ENCODE measurements around the gene PDE6A.
A peak's percentile ranks its signal among the peaks of the same experiment; 100 is the strongest.
"Not testable (repeated sequence)": the region's sequence is repeated elsewhere in the genome, so short reads cannot be mapped to it uniquely, and the experiment has no call there.

Gene PDE6A

DNA sequence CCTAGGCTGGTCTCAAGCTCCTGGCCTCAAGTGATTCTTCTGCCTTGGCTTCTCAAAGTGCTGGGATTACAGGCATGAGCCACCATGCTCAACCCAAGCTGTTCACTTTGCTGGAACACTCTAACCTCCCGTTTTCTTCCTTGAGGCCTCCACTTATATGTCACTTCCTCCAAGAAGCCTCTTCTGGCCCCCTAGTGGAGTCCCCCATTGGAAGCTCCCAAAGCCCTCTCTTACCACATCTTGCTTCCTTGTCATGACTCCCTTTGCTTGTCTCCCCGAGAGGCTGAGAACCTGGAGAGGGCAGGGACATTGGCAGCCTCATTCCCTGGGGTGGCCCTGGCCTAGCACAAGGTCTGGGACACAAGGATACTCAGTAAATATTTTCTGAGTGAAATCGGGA lies 80.8 kb downstream of the PDE6A start:
- DNase-seq (ENCODE audit: low spot score), result no peak

- no peak for DNase-seq (ENCODE audit: low spot score)
Measured at GRCh38 chr5:149863176-149863575, 81.4 kb downstream of the PDE6A start.

GRCh38 chr5:149860801-149861322 lies 83.7 kb downstream of the PDE6A start:
- no peak for DNase-seq (ENCODE audit: low spot score)

DNA sequence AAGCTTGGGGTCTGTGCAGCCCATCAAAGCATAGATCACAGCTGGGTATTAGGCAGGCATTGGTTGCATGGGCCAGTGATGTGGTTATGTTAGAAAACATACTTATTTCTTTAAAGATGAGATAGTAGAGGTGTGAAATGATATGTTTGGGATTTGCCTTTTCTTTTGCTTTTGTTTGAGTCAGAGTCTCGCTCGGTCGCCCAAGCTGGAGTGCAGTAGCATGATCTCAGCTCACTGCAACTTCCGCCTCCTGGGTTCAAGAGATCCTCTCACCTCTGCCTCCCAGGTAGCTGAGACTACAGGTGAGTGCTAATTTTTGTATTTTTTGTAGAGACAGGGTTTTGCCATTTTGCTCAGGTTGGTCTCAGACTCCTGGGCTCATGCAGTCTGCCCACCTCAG lies 84.8 kb downstream of the PDE6A start:
- DNase-seq (ENCODE audit: low spot score), result no peak

DNA sequence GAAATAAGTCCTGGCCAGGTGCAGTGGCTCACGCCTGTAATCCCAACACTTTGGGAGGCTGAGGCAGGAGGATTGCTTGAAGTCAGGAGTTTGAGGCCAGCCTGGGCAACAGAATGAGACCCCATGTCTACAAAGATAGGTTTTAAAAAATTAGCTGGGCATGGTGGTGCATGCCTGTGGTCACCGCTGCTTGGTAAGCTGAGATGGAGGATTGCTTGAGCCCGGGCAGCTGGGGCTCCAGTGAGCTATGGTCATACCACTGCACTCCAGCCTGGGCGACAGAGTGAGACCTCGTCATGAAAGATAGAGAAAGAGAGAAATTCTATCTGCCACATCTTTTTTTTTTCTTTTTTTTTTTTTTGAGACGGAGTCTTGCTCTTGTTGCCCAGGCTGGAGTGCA lies 86.1 kb downstream of the PDE6A start:
- not testable (repeated sequence) for DNase-seq (ENCODE audit: low spot score)

DNA sequence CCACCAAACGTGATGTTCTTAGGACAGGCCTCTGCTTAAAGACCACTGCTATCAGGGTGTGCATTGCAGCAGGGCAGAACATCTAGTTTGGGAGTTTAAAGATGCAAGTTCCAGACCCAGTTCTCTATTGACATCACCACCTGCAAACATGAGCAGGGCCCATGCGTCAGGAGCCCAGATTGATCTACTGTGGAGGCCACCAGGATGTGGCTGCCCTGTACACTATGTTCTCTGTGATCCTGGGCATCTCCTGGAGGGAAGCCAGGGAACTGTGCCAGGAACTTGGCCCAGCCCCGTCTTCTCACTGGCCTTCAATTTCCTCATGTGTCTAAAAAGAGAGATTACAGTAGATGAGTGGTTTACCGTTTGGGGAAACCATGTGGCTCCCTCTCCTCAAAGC lies 87.1 kb downstream of the PDE6A start:
- DNase-seq (ENCODE audit: low spot score), result peak; percentile 95

DNA sequence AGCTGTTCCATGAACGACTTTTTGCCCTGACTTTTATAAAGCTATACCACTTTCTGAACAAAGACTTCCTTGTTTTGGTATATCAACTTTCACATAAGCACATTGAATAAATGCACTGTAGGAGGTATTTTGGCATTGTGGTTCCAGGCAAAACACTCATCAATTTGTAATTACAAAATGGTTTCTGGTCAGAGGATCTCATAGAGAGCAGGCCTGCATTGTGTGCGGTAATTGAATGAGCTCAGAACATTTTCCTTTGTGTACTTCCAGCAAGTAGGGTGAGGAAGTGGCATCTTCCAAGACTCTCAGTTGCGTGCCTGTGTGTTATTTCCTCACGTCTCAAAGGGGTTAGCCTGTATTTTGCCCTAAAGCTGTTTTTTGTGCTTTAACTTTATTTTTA lies 89.2 kb downstream of the PDE6A start:
- no peak for DNase-seq (ENCODE audit: low spot score)

DNA sequence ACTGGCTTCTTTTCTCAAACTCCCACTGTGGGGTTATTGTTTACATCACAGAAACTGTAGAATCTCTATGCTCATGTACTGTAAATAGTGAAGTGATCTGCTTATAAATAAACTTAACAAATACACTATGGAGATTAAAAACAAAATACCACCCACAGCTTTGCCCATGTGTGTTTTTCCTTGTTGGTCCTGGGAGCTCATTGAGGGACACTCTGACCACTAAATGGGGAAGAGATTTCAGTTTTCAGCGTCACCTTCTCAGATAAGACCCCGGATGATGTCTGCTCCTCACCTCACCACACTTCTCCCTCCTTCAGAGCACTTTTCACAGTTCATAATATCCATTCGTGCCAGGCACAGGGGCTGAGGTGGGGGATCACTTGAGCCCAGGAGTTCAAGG lies 89.7 kb downstream of the PDE6A start:
- no peak for DNase-seq (ENCODE audit: low spot score)

DNA sequence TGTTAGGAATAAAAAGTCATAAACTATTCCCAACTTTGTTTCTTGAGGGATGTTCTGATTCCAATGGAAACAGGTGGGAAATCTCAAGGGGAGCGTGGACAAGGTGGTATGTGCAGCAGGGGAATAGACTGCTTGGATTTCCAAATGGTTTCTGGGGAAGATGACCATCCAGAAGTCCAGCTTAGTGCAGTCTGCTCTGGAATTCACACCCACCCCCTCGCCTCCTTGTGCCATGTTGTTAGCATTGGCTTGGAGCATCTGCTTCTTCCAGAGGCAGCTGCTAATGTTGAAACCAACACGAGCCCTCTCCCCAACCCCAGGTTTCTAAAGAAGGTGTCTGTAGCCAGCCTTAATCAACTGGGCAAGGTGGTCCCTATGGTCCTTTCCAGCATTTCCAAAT lies 90.9 kb downstream of the PDE6A start:
- DNase-seq (ENCODE audit: low spot score), result no peak

GRCh38 chr5:149853331-149853648 lies 91.3 kb downstream of the PDE6A start:
- DNase-seq (ENCODE audit: low spot score), result no peak

- peak; percentile 92 for DNase-seq (ENCODE audit: low spot score)
Measured at GRCh38 chr5:149852641-149853330, 91.8 kb downstream of the PDE6A start.

DNA sequence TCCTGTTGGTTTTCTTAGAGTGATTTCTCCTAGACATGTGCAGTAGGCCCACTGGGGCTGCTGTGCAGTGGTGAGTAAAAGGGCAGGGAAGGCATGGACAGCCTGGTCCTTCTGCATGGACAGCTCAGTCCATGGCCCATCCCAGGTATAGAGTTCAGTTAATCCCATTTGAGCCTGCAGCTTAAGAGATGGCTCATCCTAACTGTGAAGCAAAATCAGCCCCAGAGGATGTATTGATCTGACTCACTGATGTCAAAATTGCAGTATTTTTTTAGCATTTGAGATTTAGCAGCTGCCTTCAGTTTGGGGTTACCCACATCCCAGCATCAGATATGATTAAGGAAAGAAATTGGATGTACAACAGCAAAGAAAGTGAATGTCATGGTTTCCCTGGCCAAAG lies 93.4 kb downstream of the PDE6A start:
- DNase-seq (ENCODE audit: low spot score), result no peak

DNA sequence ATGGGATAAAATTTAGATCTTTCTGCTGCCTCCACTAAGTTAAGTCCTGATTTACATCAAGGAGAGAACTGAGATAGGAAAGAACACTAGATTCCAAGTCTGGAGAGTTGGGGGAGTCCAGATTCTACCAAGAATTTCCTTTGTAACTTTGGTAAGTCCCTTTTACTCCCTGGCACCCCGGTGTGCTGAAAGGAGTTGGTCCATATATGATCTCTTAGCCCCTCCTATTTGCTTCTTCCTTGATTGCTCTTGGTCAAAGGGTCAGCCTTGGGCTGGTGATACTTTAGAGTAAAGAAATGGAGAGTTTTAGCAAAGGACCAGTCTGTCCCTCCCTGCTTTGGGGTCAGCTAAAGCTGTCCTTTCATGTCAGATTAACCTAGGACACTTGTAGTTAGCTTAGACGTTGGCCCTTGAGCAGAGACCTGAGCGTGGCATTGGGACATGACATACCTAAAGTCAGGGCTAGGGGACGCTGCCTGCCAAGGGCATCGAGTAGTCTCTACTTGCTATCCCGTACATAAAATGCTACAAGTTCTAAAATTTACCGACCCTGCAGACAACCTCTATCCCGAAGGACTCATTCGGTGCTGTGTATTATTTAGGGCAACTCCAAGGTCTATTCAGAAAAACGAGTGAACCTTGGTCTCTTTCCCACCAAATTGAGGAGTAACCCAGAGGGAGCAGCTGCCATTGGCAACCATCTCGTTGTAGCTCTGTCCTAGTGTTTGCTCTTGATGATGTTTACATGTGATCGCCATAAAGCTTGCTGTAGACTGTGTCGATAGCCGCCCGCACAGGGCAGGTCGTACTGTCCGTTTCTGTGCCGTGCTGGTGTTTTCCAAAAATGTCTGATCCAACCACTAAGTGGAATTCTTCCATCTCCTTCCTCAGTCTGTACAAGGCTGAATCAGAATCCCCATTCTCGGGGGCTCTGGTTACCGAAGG lies 94.4 kb downstream of the PDE6A start:
- DNase-seq (ENCODE audit: low spot score), result no peak

- DNase-seq (ENCODE audit: low spot score), result no peak
Measured at GRCh38 chr5:149849280-149849965, 95.2 kb downstream of the PDE6A start.

DNA sequence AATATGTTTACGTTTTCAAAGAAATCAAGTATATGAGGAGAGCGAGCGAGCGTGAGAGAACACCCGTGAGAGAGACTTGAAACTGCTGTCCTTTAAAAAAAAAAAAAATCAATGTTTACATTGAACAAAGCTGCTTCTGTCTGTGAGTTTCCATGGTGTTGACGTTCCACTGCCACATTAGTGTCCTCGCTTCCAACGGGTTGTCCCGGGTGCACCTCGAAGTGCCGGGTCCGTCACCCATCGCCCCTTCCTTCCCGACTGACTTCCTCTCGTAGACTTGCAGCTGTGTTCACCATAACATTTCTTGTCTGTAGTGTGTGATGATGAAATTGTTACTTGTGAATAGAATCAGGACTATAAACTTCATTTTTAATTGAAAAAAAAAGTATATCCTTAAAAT lies 97.0 kb downstream of the PDE6A start:
- no peak for DNase-seq (ENCODE audit: low spot score)

GRCh38 chr5:149846021-149846420 lies 98.6 kb downstream of the PDE6A start:
- no peak for DNase-seq (ENCODE audit: low spot score)

DNA sequence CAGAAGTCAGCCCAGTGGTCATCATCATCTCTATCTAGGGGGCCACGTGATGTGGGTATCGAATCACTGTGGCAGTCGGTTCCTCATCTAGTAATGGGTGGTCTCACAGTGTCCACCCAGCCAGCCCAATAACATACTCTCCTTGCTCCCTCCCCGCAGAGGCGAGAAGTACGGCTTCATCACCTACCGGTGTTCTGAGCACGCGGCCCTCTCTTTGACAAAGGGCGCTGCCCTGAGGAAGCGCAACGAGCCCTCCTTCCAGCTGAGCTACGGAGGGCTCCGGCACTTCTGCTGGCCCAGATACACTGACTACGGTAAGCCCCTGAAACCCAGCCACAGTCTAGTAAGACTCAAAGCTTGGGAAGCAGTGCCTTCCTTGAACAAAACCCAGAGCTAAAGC lies 99.0 kb downstream of the PDE6A start:
- no peak for DNase-seq (ENCODE audit: low spot score)

DNA sequence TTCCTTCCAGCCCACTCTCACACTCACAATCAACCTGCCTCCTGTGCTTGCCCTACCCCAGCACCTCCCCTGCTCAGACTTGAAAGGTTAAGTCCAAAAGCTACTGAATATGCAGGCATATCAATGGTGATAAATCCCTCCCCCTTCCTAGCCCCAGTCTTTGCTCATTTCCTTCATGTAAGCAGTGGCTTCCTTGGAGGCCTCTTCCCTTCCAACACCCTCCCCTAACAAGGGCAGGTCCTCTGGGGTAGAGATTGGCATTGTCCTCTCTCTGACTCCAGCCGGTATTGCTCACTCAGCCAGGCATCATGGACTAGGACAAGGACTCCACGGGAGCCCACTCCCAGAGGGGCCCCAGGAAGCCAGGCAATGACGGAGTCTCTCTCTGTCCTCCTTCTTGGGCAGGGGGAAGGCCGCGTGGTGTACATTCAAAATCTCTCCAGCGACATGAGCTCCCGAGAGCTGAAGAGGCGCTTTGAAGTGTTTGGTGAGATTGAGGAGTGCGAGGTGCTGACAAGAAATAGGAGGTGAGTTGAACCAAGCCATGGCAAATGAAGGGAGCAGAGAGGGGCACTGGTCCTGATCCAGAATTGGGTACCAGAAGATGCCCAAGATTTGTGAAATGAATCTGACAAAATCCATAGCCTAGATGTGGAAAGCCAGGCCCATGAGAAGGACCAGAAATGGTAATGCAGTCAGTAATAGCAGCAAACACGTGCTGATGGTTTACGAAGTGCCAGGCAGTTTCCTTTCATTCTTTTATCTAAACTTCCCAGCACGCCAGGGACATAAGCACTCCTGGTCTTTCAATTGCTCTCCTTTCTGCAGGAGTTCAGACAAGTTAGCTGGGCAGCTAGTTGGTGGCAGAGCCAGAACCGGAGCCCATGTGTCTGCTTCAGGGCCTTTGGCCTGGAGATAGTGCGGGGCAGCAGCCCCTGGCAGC lies 102.5 kb downstream of the PDE6A start:
- no peak for DNase-seq (ENCODE audit: low spot score)

DNA sequence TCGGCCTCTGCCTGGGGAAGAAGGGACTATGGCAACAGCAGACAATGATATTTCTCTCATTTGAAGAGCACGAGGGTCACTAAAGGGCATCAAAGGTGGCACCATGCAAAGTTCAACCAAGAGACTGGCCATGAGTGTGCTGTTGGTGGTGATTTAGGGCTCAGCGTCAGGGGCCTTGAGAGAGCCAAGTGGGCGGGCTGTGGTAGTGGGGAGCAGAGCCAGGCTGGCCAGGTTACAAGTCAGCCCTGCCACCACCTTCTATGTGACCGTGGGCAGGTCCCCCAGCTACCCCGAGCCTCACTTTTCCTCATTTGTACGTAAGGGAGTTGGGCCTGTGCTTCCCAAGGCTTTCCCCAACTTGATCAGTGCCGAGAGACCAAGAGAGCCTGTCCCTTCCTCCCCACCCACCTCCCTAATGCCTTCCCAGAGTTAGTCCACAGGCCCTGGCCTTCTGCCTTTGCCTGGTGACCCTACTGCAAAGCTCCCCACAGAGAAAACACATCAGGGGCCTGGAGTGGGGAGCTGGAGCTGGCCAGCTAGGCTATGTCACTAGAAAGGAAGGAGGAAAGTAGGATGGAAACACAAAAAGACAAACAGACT lies 104.3 kb downstream of the PDE6A start:
- DNase-seq (ENCODE audit: low spot score), result no peak

DNA sequence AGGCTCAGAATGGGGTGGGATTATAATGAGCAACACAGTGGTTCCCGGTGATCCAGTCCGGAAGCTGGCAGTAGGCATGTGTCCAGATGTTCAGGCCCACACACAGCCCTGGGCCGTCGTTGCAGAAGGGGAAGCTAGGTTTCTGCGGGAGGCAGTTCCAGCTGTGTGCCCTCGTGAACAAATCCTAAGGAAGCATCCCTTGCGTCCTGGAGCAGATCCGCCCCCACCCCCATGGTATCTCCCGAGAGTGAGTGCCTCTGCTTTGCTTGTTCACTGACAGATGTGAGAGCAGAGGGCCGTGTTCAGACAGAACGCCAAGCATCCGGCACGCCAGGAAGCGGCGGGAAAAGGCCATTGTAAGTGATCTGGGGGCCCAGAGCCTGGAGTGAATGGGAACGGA lies 104.8 kb downstream of the PDE6A start:
- DNase-seq (ENCODE audit: low spot score), result no peak
